Bronchial smooth muscle cell (primary cell): ENCODE data around the gene CCR3. TPM values are rescaled to one million over a fixed set of nuclear protein-coding genes. Genes with fewer than 3 reads are reported as not detected.

Experiments used
- total RNA-seq: library from RNA; depleted of rRNA; stranded (reverse); fragments of >200 nt; gene quantifications from 2 replicates; pipeline ENCODE4 v1.2.1, GENCODE V29; 2014

The CCR3 gene
- 0.09 TPM in 1 of 2 replicates, not detected in the other for total RNA-seq

DNA sequence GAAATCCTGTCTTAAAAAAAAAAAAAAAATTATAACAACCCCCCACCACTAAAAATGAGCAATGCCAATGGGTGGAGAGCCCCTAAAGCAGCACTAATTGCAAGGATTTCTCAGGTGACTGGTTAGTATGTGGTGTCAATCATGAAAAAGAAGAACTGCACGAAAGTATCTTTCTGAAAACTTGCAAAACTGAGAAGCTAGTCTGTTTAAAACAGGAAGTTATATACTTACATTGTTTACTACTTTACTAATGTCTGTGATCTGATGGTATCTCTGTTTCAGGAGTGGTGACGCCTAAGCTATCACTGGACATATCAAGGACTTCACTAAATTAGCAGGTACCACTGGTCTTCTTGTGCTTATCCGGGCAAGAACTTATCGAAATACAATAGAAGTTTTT, at the start of gene CCR3:
TSS of gene CCR3 (plus strand) at position 341 of the 400 bp plus-strand sequence. CDS start 22,699 bp downstream, outside the sequence.

GRCh38 chr3:46208167-46208704, 34.0 kb upstream of the CCR3 start, which contains the start of gene CCR1:
Gene CCR1 (minus strand): TSS chr3:46208313. CDS start chr3:46204313, 4,000 bp downstream.

Other genes with a start within 250 kb of the CCR3 start
- 29.7 and 30.9 TPM in 2 replicates for gene FYCO1, start 246.6 kb upstream of the CCR3 start, total RNA-seq
- under 0.01 TPM in 1 of 2 replicates, not detected in the other for gene XCR1, start 215.0 kb upstream of the CCR3 start, total RNA-seq
- gene CCR1, start 34.1 kb upstream of the CCR3 start, total RNA-seq: 0.63 and 1.5 TPM in 2 replicates
- gene CCR2, start 111.7 kb downstream of the CCR3 start, total RNA-seq: not detected in 2 replicates
- gene CCR5, start 128.5 kb downstream of the CCR3 start, total RNA-seq: not detected in 2 replicates
- gene CCRL2, start 164.8 kb downstream of the CCR3 start, total RNA-seq: 0.16 TPM in 1 of 2 replicates, not detected in the other
- not detected in 2 replicates for gene LTF, start 222.4 kb downstream of the CCR3 start, total RNA-seq